GM21723 (cell line): ENCODE results near the gene ZNHIT1.
A peak's percentile ranks its signal among the peaks of the same experiment; 100 is the strongest.
"Not testable (repeated sequence)": the region's sequence is repeated elsewhere in the genome, so short reads cannot be mapped to it uniquely, and the experiment has no call there.

Experiments used
- ATAC-seq: cut with Tn5 transposase; IDR thresholded peaks from one replicate; pipeline ENCODE4 v1.9.1; 2021; ENCODE audit warnings: mild to moderate bottlenecking, moderate library complexity; ENCODE audit not compliant: unreplicated experiment

ZNHIT1 gene

DNA sequence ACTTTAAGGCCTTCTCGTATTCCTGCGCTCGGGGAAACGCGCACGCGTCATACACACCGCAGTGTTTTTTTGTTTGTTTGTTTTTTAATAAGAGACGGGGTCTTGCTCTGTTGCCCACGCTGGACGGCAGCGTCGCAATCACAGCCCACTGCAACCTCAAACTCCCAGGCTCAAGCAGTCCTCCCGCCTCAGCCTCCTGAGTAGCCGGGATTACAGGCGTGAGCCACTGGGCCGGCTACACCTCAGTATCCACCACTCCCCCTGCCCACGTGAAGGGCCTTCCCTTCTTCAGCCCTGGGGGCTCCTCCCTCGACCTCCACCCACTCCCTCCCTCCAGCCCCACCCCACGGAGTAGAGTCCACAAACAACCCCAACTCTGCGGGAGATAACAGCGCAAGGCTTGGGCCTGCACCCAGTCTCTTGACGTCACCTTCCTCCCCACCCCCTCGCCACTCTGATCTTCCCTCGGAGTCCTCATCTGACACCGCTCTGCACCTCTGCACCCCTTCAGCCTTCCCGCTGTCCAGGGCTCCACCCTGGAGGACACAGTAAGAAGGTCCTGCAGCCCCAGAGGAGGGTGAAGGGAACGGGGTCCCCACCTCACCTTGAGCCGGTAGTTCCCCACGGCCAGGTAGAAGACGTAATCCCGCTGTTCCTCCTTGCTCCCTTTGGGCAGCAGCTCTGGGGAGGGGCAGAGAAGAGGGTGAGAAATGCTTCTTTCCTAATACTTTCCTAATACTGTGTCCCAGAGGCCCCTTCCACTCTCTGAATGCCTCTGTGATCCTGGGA lies 22.5 kb downstream of the ZNHIT1 start:
- ATAC-seq = no peak

DNA sequence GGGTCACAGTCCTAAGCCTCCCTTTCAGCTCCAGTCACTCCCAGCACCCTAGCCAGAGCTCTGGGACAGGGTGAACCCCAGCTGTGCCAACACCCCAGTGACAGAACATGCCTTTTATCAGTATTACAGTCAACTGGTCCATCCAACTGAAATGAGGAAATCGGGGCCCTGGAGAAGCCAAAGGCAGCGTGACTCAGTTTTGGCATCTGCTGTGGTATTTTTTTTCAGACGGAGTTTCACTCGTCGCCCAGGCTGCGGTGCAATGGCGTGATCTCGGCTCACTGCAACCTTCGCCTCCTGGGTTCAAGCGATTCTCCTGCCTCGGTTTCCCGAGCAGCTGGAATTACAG lies 23.0 kb downstream of the ZNHIT1 start:
- no peak for ATAC-seq

- ATAC-seq = no peak
Measured at GRCh38 chr7:101241443-101242349, 23.7 kb downstream of the ZNHIT1 start.

DNA sequence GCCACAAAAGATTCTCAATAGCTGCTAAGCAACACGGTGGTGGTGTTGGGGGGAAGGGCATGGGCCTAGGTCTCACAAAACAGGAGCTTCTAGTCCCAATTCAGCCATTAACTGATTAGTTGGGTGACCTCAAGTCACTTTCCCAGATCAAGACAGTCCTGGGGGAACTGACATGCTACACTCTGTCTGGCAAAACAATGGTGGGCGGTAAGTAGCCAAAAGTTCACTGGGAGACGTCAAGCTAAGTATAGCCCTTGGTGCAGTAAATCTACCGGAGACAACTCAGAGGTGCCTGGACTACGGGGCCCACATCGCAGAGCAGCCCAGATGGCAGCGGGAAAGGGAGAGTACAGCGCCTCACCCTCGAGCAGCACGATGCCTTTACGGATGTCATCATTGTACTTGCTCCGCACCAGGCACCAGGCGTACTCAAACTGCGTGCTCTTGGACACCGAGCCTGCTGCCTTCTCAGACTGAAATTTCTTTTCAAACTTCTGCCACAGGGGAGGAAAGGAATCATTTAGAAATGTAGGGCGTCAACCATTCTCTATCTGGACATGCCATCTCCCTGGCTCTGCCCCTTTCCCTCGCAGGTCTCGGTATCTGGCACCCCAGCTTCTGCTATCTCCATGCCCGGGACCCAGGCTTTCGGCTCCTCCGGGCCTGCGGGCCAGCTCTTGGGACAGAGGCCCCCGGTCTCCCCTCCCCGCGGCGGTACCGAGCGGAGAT lies 25.8 kb downstream of the ZNHIT1 start:
- no peak for ATAC-seq

DNA sequence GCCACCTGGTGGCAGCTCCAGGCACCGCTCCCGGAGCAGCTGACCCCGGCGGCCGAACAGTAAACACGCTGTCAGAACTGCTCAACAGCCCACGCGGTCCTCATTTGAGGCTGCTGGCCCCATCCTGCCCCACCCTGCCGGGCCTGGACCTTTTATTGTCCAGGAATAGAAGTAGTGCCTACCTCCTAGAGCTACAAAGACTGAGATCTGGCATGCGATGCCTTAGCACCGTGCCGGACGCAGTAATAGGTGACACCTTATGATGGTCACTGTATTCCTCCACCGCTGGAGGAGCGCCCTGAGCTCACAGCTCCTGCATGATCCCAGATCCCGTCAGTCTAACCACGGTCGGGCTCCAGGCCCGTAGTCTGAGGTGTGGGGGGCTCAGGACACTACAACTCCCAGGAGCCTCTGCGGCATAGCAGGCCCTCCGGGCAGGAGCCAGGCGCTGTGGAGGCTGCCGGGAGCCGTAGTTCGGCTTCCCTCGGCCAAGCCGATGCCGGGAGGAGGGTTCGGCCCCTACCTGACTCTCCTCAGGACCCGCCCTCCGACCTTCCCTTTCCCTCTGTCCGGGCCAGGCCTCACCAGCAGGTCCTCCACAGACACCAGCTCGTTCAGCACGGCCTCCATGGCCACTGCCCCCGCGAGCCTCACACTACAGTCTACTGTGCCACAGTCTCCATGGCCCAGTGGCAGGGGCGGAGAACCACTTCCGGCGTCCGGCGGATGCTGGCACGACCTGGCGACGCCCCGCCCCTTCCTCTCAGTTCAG lies 26.6 kb downstream of the ZNHIT1 start, which contains the start of gene FIS1:
TSS of gene FIS1 (minus strand) at position 707 of the 772 bp plus-strand sequence. CDS start at position 630, 77 bp downstream.
- peak; percentile 92 for ATAC-seq

GRCh38 chr7:101245147-101245668 lies 27.2 kb downstream of the ZNHIT1 start:
- ATAC-seq = no peak

GRCh38 chr7:101248276-101248675 lies 30.3 kb downstream of the ZNHIT1 start:
- no peak for ATAC-seq

DNA sequence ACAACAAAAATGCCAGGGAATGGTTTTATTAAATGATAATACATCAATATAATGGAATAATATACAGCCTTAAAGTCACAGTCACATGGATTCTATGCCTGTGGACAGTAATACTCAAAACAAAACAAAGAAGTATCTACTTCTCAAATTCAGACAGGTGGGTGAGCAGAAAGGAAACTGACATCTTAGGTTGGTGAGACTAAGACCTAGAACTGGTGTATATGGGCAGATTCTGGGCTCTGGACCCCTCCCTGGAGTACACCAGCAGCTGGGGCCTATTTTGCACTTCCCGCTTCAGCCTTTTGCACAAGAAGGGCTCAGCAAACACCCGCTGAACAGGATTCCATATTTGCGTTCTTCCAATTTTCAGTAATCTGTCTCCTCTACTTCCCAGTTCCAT lies 32.4 kb downstream of the ZNHIT1 start:
- no peak for ATAC-seq

DNA sequence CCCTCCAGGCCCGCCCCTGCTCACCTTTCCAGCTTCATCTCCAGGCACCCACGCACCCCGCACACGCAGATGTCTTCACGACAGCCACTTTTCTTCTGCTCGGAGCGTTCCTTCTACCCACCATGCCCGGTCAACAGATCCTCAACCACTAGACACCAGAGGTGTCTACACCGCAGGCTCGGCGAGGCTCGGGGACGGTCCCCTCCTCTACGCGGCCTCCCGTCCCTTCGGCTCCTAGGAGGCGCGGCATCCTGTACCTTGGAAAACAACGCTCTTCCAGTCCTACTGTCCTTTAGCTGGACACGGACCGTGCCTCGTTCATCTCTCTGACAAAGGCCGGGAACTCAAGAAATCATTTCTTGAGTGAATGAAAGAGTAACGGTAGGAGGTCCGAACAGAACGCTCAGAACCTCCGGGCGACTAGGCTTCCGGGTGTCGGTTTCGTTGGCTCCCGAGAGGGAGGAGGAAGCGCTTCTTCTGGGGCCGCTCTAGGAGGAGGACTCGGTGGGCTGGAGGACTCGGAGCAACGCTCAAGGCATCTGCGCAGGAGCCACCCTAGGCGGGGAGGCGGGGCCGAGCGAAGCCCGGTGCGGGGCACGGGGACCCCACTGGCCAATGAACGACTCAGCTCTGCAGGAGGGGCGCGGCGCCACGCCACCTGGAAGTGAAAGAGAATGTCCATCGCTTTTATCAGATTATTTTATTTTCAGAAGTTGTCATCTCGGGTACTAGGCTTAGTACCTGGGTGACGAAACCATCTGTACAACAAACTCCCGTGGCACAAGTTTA lies 34.1 kb downstream of the ZNHIT1 start:
- peak; percentile 95 for ATAC-seq

DNA sequence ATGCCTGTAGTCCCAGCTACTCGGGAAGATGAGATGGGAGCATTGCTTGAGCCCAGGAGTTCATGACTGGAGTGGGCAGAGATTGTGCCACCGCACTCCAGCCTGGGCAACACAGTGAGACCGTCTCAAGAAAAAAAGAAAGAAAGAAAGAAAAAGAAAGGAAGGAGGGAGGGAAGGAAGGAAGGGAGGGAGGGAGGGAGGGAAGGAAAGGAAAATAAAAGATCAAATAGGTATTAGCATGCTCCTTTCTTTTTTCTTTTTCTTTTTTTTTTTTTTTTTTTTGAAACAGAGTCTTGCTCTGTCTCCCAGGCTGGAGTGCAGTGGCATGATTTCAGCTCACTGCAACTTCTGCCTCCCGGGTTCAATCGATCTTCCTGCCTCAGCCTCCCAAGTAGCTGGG lies 35.2 kb downstream of the ZNHIT1 start:
- ATAC-seq = not testable (repeated sequence)

DNA sequence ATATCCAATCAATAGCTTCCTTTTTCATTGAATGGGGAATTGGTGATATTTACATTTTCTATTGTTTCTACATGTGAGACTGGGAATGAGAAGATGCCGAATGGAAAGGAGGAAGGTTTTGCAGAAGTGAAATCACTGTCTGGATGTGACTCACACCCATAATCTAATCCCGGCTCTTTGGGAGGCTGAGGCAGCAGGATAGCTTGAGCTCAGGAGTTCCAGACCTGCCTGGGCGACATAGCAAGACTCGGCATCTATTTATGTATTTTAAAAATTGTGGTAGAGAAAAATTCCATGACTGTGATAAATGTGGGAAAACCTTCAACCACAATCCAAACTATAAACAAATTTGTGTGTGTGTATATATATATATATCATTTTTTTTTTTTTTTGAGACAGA lies 37.8 kb downstream of the ZNHIT1 start:
- ATAC-seq = no peak

- no peak for ATAC-seq
Measured at GRCh38 chr7:101258243-101258731, 40.3 kb downstream of the ZNHIT1 start.

DNA sequence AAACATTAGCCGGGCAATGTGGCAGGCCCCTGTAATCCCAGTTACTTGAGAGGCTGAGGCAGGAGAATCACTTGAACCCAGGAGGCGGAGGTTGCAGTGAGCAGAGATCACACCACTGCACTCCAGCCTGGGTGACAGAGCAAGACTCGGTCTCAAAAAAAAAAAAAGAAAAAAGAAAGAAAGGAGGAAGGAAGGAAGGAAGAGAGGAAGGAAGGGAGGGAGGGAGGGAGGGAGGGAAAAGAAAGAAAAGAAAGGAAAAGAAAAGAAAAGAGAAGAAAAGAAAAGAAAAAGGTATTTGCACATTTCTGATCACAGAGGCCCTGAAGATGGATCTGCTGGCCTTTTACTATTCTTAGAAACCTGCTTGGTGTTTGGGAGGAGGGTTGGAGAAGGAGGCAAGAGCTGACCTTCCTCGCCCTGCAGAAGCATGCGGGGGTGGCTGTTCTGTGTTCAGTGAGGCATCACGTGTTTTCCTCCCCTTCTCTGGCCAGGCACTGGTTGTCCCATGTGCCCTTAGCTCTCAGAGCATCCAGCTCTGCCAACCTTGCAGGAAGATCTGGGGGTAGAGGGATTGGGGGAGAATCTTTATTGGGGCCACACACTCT lies 46.2 kb downstream of the ZNHIT1 start:
- ATAC-seq = not testable (repeated sequence)

DNA sequence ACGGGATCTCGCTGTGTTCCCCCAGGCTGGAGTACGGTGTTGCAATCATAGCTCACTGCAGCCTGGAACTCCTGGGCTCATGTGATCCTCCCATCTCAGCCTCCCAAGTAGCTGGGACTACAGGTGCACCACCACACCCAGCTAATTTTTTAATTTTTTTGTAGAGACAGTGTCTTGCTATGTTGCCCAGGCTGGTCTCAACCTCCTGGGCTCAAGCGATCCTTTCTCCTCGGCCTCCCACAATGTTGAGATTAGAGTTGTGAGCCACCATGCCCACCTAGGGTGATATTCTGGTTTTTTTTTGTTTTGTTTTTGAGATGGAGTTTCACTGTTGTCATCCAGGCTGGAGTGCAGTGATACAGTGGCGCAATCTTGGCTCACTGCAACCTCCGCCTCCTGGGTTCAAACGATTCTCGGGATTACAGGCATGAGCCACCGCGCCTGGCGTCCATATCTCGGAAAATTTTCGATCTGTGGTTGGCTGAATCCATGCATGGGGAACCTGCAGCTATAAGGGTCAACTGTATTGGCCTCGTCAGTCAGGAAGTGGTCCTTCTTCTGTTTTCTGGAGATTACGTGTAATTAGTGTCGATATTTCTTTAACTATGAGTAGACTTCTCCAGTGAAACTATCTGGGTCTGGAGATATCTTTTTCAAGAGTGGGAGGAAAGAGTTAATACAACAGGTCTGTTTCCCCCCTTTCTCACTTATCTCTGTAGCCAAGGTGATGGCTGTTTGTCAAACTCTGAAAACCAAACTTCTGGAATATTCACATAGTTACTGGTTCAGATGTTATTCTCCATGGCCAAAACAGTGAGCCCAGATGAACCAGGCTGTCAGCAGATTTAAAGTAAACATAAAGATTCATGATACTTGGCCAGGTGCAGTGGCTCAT lies 47.9 kb downstream of the ZNHIT1 start:
- no peak for ATAC-seq

DNA sequence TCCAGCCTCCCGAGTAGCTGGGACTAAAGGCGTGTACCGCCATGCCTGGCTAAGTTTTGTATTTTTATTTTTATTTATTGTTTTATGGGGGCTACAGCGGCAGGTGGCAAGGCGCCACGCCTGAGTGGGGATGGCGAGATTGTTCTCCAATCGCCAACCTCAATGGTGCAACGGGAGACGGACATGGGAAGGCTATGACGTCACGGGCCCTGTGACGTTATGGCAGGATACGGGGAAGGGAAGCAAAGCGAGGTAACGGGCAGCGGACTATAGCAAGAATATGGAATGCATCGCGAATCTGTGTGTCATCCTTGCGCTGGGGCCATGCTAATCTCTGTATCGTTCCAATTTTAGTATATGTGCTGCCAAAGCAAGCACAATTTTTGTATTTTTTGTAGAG lies 51.7 kb downstream of the ZNHIT1 start:
- no peak for ATAC-seq

DNA sequence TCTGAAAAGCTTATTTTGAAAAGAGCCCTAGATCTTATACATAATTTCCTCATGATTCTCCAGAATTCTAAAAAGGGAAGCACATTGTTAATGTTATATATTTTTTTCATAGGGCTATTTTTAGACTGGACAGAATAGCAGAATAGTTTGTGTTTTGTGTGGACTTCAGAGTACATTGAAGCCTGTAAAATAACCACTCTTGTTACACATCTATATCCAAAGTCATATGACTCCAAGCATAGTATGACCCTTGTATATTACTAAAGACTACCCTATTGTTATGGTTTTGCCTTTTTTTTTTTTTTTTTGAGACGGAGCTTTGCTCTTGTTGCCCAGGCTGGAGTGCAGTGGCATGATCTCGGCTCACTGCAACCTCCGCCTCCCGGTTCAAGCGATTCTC lies 53.1 kb downstream of the ZNHIT1 start:
- ATAC-seq = no peak

- no peak for ATAC-seq
Measured at GRCh38 chr7:101273206-101273605, 55.2 kb downstream of the ZNHIT1 start.
